DOHH2 (cell line): Measurements from ENCODE around the gene ARRB1.

Experiments
- H3F3A ChIP-seq: fragments of 200-600 bp; sonication (generic), shearing (Covaris generic); 2 replicates; pipeline ENCODE4 v1.6.0; 2016; ENCODE audit warnings: antibody characterized with exemption, mild to moderate bottlenecking; ENCODE audit not compliant: control insufficient read depth, insufficient read depth
- H3K27ac ChIP-seq: fragments of 200-600 bp; sonication (generic); 2 replicates; pipeline ENCODE4 v1.5.1; 2014; ENCODE audit warnings: low read depth, mild to moderate bottlenecking, low read length, moderate library complexity
- H3K27me3 ChIP-seq: fragments of 200-600 bp; sonication (generic); 2 replicates; pipeline ENCODE4 v1.6.1; 2014; ENCODE audit warnings: mild to moderate bottlenecking, low read length, mixed read lengths; ENCODE audit not compliant: control insufficient read depth
- H3K36me3 ChIP-seq: fragments of 200-600 bp; sonication (generic); 2 replicates; pipeline ENCODE4 v1.6.1; 2014; ENCODE audit warnings: mild to moderate bottlenecking, low read length, moderate library complexity, mixed read lengths; ENCODE audit not compliant: control insufficient read depth
- H3K4me1 ChIP-seq: fragments of 200-600 bp; sonication (generic); 2 replicates; pipeline ENCODE4 v1.6.1; 2014; ENCODE audit warnings: mild to moderate bottlenecking, low read length, mixed read lengths; ENCODE audit not compliant: control insufficient read depth
- H3K4me2 ChIP-seq: fragments of 200-600 bp; sonication (generic); 2 replicates; pipeline ENCODE4 v1.6.0; 2014; ENCODE audit warnings: mild to moderate bottlenecking, low read length, moderate library complexity
- H3K4me3 ChIP-seq: fragments of 200-600 bp; sonication (generic); 2 replicates; pipeline ENCODE4 v1.5.1; 2014; ENCODE audit warnings: mild to moderate bottlenecking, low read length, mixed read lengths
- H3K79me2 ChIP-seq: fragments of 200-600 bp; sonication (generic); 2 replicates; pipeline ENCODE4 v1.6.1; 2014; ENCODE audit warnings: mild to moderate bottlenecking, low read length, mixed read lengths; ENCODE audit not compliant: control insufficient read depth
- H3K9me2 ChIP-seq: fragments of 200-600 bp; sonication (generic); replicated peaks from 2 replicates; pipeline ENCODE4 v1.6.1; 2014; ENCODE audit warnings: mild to moderate bottlenecking, low read length, mixed read lengths; ENCODE audit not compliant: control insufficient read depth
- H3K9me3 ChIP-seq: fragments of 200-600 bp; sonication (generic); 2 replicates; pipeline ENCODE4 v1.6.1; 2014; ENCODE audit warnings: antibody characterized with exemption, low read length, mixed read lengths; ENCODE audit not compliant: control insufficient read depth, insufficient read depth
- H4K20me1 ChIP-seq: fragments of 200-600 bp; sonication (generic); 2 replicates; pipeline ENCODE4 v1.6.0; 2014; ENCODE audit warnings: low read depth, mild to moderate bottlenecking, antibody characterized with exemption, low read length, moderate library complexity; ENCODE audit not compliant: control insufficient read depth, insufficient read depth
- CTCF ChIP-seq: fragments of 200-600 bp; sonication (generic); IDR thresholded peaks from one replicate; pipeline ENCODE4 v1.5.1; 2014; ENCODE audit warnings: antibody characterized with exemption, mild to moderate bottlenecking, low read depth, low read length; ENCODE audit not compliant: poor library complexity, severe bottlenecking
- EZH2phosphoT487 ChIP-seq: fragments of 200-600 bp; sonication (generic); IDR thresholded peaks from 2 replicates; pipeline ENCODE4 v1.6.1; 2017; ENCODE audit warnings: borderline replicate concordance, mild to moderate bottlenecking, antibody characterized with exemption, low read length, moderate library complexity, mixed read lengths

ARRB1 gene

GRCh38 chr11:75334976-75335375, 16.5 kb downstream of the ARRB1 start:
- Histone ChIP-seq H3K27ac (no peak overlapping the region), H3K9me2 (no peaks in the 10 kb centered on the region), H3K4me1 (peaks cover 3% of the 10 kb centered on the region), H3K36me3 (no peaks in the 10 kb centered on the region), H3K4me2 (no peak overlapping the region), H4K20me1 (no peaks in the 10 kb centered on the region), H3K79me2 (no peaks in the 10 kb centered on the region), H3K4me3 (no peak overlapping the region), H3K9me3 (no peaks in the 10 kb centered on the region), H3F3A (no peaks in the 10 kb centered on the region), H3K27me3 (no peaks in the 10 kb centered on the region)
- TF ChIP-seq EZH2phosphoT487 (no peak), CTCF (no peak)

- H3K4me2 ChIP-seq, result no peak overlapping the region
Measured at GRCh38 chr11:75334402-75334891, 17.0 kb downstream of the ARRB1 start.

GRCh38 chr11:75333807-75334140, 17.7 kb downstream of the ARRB1 start:
- Histone ChIP-seq H3K9me2 (no peaks in the 10 kb centered on the region), H3F3A (no peaks in the 10 kb centered on the region), H3K79me2 (no peaks in the 10 kb centered on the region), H3K27me3 (no peaks in the 10 kb centered on the region), H3K27ac (no peak overlapping the region), H4K20me1 (no peaks in the 10 kb centered on the region), H3K9me3 (no peaks in the 10 kb centered on the region), H3K4me2 (no peak overlapping the region), H3K4me1 (peaks cover 7% of the 10 kb centered on the region), H3K36me3 (no peaks in the 10 kb centered on the region), H3K4me3 (no peak overlapping the region)
- TF ChIP-seq EZH2phosphoT487 (no peak), CTCF (no peak)

More at GRCh38 chr11:75334402-75334891, 17.0 kb downstream of the ARRB1 start:
- no peak for TF ChIP-seq EZH2phosphoT487
- no peak for TF ChIP-seq CTCF
- Histone ChIP-seq H3K4me3 (no peak overlapping the region), H4K20me1 (no peaks in the 10 kb centered on the region), H3K27ac (no peak overlapping the region), H3F3A (no peaks in the 10 kb centered on the region), H3K4me1 (peaks cover under 1% of the 10 kb centered on the region), H3K9me3 (no peaks in the 10 kb centered on the region), H3K27me3 (no peaks in the 10 kb centered on the region), H3K36me3 (no peaks in the 10 kb centered on the region), H3K79me2 (no peaks in the 10 kb centered on the region), H3K9me2 (no peaks in the 10 kb centered on the region)
